CD4-positive, alpha-beta T cell (primary cell): Measurements from ENCODE around the gene LRP1B. TPM values are rescaled to one million over a fixed set of nuclear protein-coding genes. Genes with fewer than 3 reads are reported as not detected.

Source experiments
- ATAC-seq: fragments of 200-7000 bp; cut with Tn5 transposase; one replicate; pipeline ENCODE4 v1.10.0; 2022; ENCODE audit warnings: mild to moderate bottlenecking; ENCODE audit not compliant: poor library complexity
- CTCF ChIA-PET: fragments of 350-600 bp; sonication (Branson Sonifier 250); formaldehyde crosslinking; loops from one replicate; lab custom pipeline; 2021; ENCODE audit warnings: antibody characterized with exemption, inconsistent platforms; lab: Charles Lee
- POLR2A ChIA-PET: fragments of 350-600 bp; sonication (Branson Sonifier 250); formaldehyde crosslinking; loops from one replicate; lab custom pipeline; 2021; ENCODE audit warnings: antibody characterized with exemption, inconsistent platforms; lab: Charles Lee
- DNase-seq, 14 experiments: peaks; one replicate each; pipeline ENCODE4 v3.0.0-alpha.2; 2013 to 2020; ENCODE audit warnings: mixed read lengths in 2 of 14
- H3K27ac ChIP-seq, 2 donors: one replicate each; pipeline versions ENCODE4 v1.5.1 to v1.7.0; 2013; ENCODE audit warnings: low read length in 2 of 2, low read depth in 1 of 2, mild to moderate bottlenecking in 1 of 2
- H3K27me3 ChIP-seq, 2 experiments: 1 replicate in 1 of 2; 2 replicates in 1 of 2; pipeline versions ENCODE4 v1.6.1 to v1.7.0; 2013; ENCODE audit warnings: low read length in 2 of 2, control low read depth in 1 of 2, mild to moderate bottlenecking in 1 of 2, moderate library complexity in 1 of 2; ENCODE audit not compliant: insufficient read depth in 2 of 2, control insufficient read depth in 1 of 2
- H3K36me3 ChIP-seq: one replicate; pipeline ENCODE4 v1.6.1; 2013; ENCODE audit warnings: low read length, control low read depth; ENCODE audit not compliant: insufficient read depth
- H3K4me1 ChIP-seq: one replicate; pipeline ENCODE4 v1.6.1; 2013; ENCODE audit warnings: low read length, control low read depth; ENCODE audit not compliant: insufficient read depth
- H3K4me3 ChIP-seq: one replicate; pipeline ENCODE4 v1.5.1; 2013; ENCODE audit warnings: mild to moderate bottlenecking, low read length, moderate library complexity
- H3K9me3 ChIP-seq, 2 experiments: 1 replicate in 1 of 2; 2 replicates in 1 of 2; pipeline versions ENCODE4 v1.6.1 to v1.7.0; 2013; ENCODE audit warnings: low read length in 2 of 2, mild to moderate bottlenecking in 2 of 2, control low read depth in 1 of 2, moderate library complexity in 1 of 2; ENCODE audit not compliant: control insufficient read depth in 1 of 2, insufficient read depth in 1 of 2
- H3K27ac Mint-ChIP-seq: one replicate; pipeline ENCODE4 v1.8.0; 2020; ENCODE audit warnings: mixed read lengths
- H3K27me3 Mint-ChIP-seq: one replicate; pipeline ENCODE4 v1.8.0; 2021; ENCODE audit warnings: mixed read lengths
- H3K36me3 Mint-ChIP-seq: one replicate; pipeline ENCODE4 v1.8.0; 2021; ENCODE audit warnings: low read depth, mixed read lengths
- H3K4me1 Mint-ChIP-seq: one replicate; pipeline ENCODE4 v1.8.0; 2021; ENCODE audit warnings: low read depth, mixed read lengths
- H3K4me3 Mint-ChIP-seq: one replicate; pipeline ENCODE4 v1.8.0; 2020; ENCODE audit warnings: mild to moderate bottlenecking, mixed read lengths
- H3K9me3 Mint-ChIP-seq: one replicate; pipeline ENCODE4 v1.8.0; 2020; ENCODE audit warnings: mixed read lengths
- intact Hi-C, 2 experiments: fragments of 100-400 bp; cut with DNase I in 1 of 2; cut with micrococcal nuclease in 1 of 2; formaldehyde crosslinking; loops; one replicate each; pipeline versions ENCODE4 v1.15.1 to v1.9.0; 2023 to 2025; cut with DNase I, micrococcal nuclease
- total RNA-seq, 174 experiments: library from RNA in 2 of 174; stranded (reverse) in 2 of 174; gene quantifications; one replicate each; pipeline ENCODE4 v1.2.3 and lab custom pipeline; 2021 to 2026
- TF ChIP-seq, protein P1 (sequence below): fragments of 200-600 bp; IDR thresholded peaks from one replicate; pipeline ENCODE4 v1.8.0; 2022; ENCODE audit warnings: antibody characterized with exemption, mild to moderate bottlenecking

LRP1B gene
- total RNA-seq, 2 experiments from 2014 or later = not detected

GRCh38 chr2:140472676-140473075 is 1658.1 kb downstream of the LRP1B start:
- Histone ChIP-seq H3K9me3 (peaks cover 0 to 11% of the 10 kb centered on the region in 2 experiments), H3K36me3 (no peaks in the 10 kb centered on the region), H3K4me3 (no peak overlapping the region), H3K27me3 (no peaks in the 10 kb centered on the region), H3K4me1 (no peaks in the 10 kb centered on the region), H3K27ac (no peak overlapping the region)
- ATAC-seq (no peak), DNase-seq (no peak)
- POLR2A ChIA-PET = no interaction called here
- no peak overlapping the region for H3K27ac Mint-ChIP-seq
- CTCF ChIA-PET = no interaction called here
- no peak overlapping the region for H3K4me3 Mint-ChIP-seq
- intact Hi-C loops = no loop called here
- no peaks in the 10 kb centered on the region for H3K27me3 Mint-ChIP-seq
- no peaks in the 10 kb centered on the region for H3K36me3 Mint-ChIP-seq
- no peaks in the 10 kb centered on the region for H3K4me1 Mint-ChIP-seq
- TF ChIP-seq, protein P1, sequence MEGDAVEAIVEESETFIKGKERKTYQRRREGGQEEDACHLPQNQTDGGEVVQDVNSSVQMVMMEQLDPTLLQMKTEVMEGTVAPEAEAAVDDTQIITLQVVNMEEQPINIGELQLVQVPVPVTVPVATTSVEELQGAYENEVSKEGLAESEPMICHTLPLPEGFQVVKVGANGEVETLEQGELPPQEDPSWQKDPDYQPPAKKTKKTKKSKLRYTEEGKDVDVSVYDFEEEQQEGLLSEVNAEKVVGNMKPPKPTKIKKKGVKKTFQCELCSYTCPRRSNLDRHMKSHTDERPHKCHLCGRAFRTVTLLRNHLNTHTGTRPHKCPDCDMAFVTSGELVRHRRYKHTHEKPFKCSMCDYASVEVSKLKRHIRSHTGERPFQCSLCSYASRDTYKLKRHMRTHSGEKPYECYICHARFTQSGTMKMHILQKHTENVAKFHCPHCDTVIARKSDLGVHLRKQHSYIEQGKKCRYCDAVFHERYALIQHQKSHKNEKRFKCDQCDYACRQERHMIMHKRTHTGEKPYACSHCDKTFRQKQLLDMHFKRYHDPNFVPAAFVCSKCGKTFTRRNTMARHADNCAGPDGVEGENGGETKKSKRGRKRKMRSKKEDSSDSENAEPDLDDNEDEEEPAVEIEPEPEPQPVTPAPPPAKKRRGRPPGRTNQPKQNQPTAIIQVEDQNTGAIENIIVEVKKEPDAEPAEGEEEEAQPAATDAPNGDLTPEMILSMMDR = no peak
- peaks cover 4% of the 10 kb centered on the region for H3K9me3 Mint-ChIP-seq

GRCh38 chr2:140465301-140465700 is 1665.5 kb downstream of the LRP1B start:
- POLR2A ChIA-PET = no interaction called here
- no peak for ATAC-seq

DNA sequence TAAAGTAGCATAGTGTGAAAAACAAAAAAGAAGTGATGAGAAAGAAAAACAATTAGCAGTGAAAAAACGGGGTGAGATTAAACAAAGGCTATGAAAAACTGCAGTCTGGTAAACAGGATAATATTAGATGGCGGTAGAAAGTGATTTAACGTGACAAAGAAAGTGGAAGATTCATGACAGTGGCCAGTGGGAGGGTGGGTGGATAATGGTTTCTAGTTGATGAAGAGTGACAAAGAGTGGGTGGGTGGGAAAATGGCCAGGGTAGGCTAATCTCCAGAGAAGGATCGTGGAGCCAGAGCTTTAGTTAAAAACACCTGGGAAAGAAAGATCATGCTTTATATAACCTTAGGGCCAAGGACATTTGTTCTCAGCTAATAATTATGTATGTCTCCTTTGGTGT is 1667.8 kb downstream of the LRP1B start:
- Mint-ChIP-seq H3K4me1 (no peaks in the 10 kb centered on the region), H3K4me3 (no peak overlapping the region), H3K27me3 (no peaks in the 10 kb centered on the region), H3K27ac (no peak overlapping the region), H3K9me3 (peaks cover 3% of the 10 kb centered on the region), H3K36me3 (no peaks in the 10 kb centered on the region)
- DNase-seq (no peak), ATAC-seq (no peak)
- ChIA-PET POLR2A (no interaction called here), CTCF (no interaction called here)
- Histone ChIP-seq H3K27ac (no peak overlapping the region), H3K36me3 (no peaks in the 10 kb centered on the region), H3K9me3 (peaks cover 4 to 7% of the 10 kb centered on the region in 2 experiments), H3K27me3 (no peaks in the 10 kb centered on the region), H3K4me1 (no peaks in the 10 kb centered on the region), H3K4me3 (no peak overlapping the region)
- intact Hi-C loops = no loop called here
- TF ChIP-seq, protein P1 = no peak

More at GRCh38 chr2:140465301-140465700, 1665.5 kb downstream of the LRP1B start:
- Histone ChIP-seq H3K27ac (no peak overlapping the region), H3K9me3 (peaks cover 4 to 15% of the 10 kb centered on the region in 2 experiments), H3K4me1 (no peaks in the 10 kb centered on the region), H3K27me3 (no peaks in the 10 kb centered on the region), H3K36me3 (no peaks in the 10 kb centered on the region), H3K4me3 (no peak overlapping the region)
- H3K4me1 Mint-ChIP-seq = no peaks in the 10 kb centered on the region
- H3K27me3 Mint-ChIP-seq = no peaks in the 10 kb centered on the region
- peaks cover 3% of the 10 kb centered on the region for H3K9me3 Mint-ChIP-seq
- no peak for DNase-seq
- TF ChIP-seq, protein P1 = no peak
- intact Hi-C loops = no loop called here
- CTCF ChIA-PET = no interaction called here
- H3K4me3 Mint-ChIP-seq = no peak overlapping the region
- H3K36me3 Mint-ChIP-seq = no peaks in the 10 kb centered on the region
- H3K27ac Mint-ChIP-seq = no peak overlapping the region
